NCI-H82 treated with DMSO at 0.1 percent for 48 hours (cell line): Measurements from ENCODE around the gene CCR9.

Experiments
- DNase-seq: peaks from one replicate; lab custom pipeline; 2025; ENCODE audit not compliant: unreplicated experiment; lab: John Stamatoyannopoulos, UW

The CCR9 gene

DNA sequence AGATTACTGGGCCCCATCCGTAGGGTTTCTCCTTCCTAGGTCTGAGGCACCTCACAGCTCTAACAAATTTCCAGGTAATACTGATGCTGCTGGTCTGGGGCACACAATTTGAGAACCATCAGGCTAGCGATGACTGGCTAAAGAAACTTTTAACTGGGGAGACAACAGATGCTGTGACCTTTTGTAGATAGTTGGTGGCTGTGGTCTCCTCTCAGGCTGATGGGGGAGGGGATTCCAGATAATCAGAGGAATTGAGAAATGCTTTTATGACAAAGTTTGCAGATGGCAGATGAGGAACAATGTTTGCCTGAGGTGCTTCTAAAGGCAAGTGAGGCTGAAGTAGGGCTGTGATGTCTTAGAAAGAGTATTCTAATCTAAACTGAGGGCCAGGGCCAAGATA lies 13.8 kb upstream of the CCR9 start:
- no peak for DNase-seq

DNA sequence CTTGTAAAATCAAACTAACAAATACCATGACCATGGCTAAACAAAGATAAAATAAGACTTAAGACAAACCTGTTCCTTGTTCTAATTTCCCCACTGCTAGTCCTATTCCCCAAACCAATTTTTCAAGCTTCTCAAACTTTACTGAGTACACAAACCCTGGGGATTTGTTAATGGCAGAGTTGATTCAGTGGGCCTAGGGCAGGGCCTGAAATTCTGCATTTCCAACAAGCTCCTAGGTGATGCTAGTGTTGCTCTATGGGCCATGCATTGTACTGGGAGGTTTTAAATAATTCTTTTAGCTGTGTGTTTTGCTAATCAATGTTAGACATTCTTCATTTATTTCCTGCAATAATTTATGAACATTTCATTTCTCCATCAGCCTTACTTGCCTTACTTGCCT lies 13.3 kb upstream of the CCR9 start:
- no peak for DNase-seq

DNA sequence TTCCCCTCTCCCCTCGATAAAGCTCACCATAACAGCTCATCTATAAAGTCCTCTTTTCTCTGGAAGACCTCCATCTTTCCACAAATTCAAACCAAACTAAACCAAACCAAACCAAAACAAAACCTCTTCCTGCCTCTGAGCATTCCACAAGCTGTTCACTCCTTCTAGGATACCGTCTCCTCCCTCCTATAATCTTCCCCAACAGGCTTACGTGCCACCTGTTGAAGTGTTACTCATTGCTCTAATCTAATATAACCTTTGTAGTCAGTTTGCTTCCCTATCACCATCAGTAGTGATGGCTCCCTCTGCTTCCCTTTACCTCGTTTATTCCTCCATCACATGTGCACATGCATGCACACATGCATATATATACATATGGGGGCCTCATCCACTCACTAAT lies 12.7 kb upstream of the CCR9 start:
- no peak for DNase-seq

DNA sequence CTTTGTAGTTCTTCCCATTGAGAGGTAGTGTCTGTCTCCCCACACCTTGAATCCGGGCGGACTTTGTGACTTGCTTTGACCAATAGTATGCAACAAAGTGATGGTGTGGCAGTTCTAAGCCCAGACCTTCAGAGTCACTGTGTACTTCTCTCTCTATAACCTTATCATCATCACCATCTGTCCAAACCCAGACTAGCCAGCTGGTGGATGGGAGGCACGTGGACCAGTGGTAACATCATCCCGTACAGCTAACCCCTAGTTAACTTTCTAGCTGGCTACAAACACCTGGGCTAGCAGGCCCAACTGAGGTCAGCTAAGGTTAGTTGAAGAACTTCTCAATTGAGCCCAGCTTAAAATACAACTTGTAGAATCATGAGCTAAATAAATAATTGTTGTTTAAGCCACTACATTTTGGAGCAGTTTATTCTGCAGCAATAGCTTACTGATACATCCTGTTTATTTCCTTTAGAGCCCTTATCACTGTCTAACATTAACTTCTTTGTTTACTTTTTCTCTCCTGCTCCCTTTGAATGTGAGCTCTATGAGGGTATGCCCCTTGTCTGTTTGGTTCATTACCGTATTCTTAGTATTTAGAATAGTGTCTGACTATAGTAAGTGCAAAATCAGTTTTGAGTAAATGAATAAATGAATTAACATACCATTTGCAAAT lies 11.5 kb upstream of the CCR9 start:
- no peak for DNase-seq

DNA sequence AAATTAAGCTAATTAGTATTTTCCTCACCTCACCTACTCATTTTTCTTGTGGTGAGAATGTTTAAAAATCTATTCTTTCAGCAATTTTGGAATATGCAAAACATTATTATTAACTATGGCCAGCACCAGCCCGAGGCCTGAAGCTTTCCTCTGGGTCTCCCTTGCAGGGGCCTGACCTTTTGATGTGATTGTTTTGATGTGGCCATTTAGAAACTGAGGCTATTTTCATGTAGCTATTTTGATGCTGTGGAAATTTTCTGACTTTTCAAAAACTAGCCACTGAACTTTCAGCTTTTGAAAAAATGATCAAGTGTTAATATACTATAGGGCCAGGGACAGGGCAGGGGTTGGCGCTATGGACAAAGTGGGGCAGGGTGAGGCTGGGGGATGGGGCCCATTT lies 8.2 kb upstream of the CCR9 start:
- DNase-seq: no peak

DNA sequence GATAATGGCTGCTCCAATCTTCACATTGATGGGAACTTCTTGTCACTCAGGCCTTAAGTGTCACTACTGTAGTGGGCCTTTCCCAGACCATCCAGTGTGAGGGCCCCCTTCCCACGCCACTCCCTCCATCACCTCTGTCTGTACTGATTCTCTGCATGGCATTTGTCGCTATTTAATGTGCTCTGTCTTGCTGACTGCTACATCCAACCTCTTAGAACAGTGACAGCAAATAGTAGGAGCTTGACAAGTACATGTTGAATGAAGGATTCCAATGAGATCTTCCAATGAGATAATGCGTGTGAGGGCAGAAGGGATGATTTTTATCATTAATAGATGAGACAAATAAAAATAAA lies 5.6 kb upstream of the CCR9 start:
- no peak for DNase-seq

DNA sequence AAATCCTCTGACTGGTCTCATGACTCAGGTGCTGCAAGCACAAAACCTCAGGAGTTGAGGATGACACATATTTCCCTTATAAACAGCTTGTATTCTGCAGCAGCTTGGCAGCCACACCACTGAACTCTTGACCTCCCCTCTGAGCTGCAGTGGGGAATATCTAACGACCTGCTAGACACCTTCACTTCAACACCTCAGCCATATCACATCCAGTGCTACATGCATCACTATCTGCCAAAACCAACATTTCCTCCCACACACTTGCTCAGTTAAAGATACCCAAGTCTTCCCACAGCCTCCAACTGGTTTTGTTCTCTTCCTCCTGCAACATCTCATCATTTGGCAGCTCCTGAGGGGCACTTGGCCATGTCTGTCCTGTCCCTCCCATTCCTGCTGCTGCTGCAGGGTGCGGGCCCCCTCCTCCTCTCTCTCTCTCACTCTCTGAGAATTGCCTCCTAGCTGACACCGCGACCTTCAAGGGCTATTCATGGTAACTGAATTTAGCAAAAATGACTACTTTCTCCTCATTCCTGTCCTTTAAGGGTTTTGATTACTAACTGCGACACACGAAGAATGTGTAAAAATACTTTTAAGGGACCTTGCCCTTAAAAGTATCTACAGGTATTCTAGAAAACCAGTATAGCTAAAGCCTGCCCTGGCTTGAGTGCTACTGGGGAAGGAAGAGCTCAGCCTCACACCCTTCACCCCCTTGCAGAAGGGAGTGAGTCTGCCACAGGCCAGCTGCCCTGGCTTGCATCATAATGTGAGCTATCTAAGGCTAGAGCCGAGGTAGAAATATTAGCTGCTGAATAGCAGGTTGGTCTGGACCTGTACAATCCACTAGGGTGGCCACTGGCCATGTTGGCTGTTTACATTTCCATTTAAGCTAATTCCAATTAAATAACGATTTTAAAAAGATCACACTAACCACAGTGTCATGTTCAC lies 5.0 kb upstream of the CCR9 start:
- DNase-seq: no peak

DNA sequence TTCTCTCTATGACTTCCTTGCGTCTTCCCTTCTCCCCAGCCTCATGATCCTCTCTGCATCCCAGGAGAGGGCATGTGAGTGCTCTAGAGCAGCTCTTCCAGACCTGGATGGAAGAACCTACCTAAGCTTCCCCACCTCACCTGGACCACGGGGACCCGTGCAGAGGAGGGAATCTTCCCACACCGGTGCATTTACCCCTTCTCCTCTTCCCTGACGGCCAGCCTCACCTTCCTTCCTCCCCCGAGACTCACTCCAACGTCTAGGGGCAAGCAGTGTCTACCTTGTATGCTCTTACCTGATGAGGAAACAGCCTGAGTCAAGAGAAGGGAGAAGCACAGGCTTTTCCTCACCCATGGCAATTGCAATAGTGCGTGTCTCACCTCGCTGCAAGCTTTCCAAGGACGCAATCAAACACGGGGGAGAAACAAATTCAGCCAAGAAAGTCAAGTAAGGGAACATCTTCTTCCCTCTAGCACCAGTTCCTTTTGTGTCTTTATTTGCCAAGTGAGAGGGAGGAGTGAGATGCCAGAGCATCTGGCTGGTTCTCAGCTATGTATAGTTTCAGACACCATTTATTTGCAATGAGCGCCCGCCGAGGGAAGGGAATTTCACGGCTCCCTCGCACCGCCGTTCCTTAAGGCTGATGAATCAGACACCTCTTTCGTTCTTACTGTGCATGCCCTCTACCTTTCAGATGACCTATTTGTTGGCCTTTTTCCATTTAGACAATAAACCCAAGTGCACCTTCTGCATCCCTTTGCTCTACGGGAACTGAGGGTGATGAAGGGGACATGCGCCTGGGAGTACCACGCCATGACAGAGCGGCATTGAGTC lies 1.8 kb upstream of the CCR9 start:
- DNase-seq: no peak

DNA sequence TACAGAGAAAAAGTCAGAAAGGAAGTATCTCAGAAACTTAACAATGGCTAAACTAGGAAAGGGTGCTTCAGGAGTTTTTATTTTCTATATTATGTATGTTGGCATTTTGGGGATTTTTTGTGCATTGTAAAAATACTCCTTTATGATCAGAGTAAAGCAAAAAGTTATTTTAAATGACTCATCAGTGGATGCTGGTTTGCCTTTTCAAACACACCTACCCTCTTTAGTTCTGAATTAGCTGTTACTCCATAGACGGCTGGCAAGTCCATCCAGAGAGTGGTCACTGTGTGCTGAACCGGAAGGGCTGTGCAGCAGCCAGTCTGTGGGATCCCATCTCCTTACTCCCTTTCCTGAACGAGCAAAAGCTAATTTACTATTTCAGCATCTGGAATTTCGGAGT lies 942 bp downstream of the CCR9 start:
- no peak for DNase-seq

DNA sequence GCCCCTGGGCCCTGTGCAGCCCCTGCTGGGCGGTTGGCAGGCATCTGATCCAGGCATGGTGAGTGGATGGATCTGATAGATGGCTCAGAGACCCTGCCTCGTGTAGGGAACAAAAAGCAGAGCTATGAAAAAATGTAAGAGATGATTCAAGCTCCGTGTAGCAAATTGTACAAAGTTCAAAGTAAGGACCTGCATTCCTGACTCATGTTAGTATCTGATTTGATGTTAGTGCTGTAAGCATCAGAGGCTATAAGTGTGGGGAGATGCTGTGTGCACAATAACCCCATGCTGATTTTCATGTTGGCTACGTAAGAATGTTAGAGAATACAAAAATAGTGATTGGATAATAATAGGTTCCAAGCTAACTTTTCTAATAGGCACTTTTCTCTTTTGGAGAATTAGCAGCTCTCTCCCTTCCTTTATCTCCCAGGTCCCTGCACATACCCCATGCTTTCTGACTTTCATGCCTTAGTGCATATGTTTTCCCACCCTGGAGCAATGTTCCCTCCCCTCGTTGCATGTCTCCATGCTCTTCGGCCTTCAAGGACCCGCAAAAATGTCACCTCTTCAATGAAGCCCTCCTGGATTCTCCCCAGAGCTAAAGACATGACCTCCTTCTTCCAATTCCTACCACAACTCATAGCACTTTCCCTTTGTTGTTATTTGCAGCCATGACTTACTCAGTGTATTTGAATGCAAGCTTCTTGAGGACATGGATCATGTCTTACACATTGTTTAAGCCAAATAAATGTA lies 1.6 kb downstream of the CCR9 start:
- DNase-seq: no peak

DNA sequence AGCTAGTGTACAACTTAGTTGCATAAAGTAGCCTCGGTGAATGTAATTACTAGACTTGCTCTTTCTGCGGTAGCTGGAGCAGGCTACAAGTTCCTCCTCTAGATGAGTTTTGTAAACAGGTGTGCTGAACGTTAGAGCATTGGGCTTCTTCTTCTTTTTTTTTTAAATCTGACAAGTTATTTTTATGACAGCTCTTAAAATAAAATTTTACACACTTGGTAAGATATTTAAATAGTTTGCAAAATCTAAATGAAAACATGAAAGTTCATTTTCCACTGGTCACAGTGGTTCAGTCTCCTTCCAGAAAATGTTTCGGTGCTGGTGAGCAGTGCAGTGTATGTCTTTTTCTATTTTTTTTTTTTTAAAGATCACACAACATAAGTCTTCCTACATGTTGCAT lies 3.0 kb downstream of the CCR9 start:
- DNase-seq: no peak

DNA sequence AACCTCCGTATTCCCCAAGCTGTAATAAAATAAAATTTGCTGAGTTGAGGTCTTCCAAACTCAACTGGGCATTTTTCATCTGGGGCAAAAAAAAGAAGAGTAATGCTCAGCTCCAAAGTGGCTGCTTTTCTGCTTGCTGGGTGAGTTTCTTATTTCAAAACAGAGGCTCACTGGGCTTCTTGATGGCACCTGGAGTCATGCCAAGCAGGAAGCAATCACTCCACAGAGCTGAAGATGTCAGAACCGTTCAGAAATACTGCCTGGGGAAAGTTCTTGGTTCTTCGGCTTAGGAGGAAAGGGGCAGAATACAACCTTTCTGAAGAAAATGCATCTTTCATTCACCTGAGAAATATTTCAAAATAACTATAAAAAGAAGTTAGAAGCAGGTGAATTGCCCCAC lies 4.1 kb downstream of the CCR9 start:
- DNase-seq: no peak

DNA sequence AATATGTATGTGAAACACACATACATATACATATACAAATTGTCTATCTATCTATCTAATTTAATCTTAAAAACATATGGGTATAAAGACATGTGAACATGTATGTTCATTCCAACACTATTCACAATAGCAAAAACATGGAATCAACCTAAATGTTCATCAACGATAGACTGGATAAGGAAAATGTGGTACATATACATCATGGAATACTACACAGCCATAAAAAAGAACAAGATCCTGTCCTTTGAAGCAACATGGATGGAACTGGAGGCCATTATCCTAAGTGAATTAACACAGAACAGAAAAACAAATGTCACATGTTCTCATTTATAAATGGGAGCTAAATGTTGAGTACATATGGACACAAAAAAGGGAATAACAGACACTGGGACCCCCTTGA lies 5.8 kb downstream of the CCR9 start:
- no peak for DNase-seq

DNA sequence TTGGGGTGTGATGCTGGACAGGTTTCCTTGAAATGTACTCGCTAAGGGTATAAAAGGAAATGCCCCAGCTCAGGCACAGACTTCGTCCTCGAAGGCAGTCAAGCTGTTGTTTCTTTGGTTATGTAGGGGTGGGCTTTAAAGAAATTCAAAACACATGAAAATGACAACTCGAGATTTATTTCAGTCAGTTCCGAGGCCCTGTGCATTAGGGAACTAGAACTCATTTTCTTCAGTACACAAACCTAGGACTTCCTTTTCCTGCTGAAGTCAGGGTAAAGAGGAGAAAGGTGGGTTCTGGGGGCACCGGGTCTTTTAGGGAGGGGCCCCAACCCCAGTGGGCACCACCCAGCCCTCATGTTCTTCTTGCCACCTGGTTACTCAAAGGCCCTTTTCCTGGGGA lies 7.7 kb downstream of the CCR9 start:
- no peak for DNase-seq

DNA sequence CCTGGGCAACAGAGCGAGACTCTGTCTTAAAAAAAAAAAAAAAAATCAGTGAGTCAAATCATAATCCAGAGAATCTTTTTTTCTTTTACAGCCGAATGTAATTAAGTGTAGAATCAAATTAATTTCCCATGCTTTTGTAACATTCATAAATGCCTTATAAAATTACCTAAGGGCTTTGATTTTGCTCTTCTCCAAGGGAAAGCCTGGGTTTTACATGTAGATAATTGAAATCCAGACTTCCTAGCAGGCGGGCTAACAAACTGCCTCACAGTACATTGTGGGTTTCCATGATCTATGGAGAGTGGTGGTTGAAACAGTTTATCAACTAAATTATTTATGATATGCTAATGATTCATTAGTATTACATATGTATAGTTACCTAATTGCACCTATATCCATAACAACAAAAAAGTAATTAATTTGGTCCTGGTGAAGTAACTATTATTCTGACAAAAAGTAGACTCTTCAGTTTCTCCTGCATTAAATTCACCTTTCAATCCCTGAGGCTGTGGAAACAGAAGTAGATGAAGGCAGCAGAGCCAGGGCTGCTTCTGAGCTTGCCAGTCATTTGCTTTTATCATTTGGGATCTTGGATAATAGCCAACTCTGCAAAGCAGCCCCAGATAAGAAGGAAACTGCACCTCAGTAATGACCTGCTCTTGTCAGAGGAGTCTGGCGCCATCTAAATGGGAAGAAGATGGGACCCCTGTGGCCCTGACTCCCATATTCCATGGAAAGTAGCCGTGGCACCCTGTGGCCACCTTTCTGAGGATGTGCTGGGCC lies 9.5 kb downstream of the CCR9 start:
- DNase-seq: no peak

DNA sequence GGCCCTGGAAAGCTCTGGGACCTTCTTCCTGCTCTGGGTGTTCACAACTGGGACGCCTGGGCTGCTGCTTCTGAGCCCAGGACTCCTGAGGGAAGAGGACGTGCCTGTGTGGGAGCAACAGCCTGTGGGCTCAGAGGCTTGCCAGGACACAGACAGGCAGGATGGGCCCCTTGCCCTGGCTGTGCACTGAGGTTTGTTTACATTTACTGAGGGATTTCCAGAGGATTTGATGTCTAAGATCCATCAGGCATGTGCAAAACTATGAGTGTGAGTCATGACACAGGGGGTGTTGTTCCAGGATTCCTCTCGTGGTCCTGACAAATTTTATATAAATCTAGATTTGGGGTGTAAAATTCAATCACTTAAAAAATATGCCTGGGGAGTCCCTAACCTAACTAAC lies 10.6 kb downstream of the CCR9 start:
- DNase-seq: no peak

DNA sequence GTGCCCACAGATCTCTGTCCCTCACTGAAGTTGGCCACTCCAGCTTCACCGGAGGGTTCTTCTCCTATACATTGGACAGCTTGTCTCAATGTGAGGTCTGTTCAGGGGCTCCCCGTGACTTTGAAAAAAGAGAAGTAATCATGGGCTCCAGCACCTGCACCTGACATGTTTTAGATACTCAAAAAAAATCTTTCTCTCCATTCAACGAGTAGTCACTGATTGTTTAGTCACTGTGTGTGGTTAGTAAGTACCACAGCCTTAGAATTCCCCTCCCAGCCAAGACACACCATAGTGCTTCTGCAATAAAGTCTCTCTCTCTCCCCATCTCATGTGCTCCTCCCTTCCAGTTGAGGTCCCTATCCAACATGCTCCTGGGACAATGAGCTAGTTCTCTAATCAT lies 18.6 kb downstream of the CCR9 start:
- DNase-seq: no peak

DNA sequence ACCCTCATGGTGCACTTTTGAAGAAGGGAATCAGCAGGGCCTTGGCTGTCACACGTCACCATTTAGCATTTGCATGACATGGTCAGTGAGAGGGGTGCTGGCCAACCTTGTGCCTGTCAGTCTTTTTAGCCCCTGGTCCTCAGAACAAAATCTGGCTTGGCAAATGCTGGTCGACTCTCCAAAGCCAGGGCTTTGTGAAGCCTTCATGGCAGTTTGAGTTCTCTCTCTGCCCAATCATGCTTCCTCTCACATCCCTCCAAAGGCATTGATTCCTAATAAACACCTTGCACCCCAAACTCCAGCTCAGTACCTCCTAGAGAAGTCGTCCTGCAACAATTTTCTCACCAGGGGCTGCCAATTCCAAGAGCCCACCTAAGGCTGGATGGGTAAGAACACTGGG lies 19.4 kb downstream of the CCR9 start:
- DNase-seq: no peak

DNA sequence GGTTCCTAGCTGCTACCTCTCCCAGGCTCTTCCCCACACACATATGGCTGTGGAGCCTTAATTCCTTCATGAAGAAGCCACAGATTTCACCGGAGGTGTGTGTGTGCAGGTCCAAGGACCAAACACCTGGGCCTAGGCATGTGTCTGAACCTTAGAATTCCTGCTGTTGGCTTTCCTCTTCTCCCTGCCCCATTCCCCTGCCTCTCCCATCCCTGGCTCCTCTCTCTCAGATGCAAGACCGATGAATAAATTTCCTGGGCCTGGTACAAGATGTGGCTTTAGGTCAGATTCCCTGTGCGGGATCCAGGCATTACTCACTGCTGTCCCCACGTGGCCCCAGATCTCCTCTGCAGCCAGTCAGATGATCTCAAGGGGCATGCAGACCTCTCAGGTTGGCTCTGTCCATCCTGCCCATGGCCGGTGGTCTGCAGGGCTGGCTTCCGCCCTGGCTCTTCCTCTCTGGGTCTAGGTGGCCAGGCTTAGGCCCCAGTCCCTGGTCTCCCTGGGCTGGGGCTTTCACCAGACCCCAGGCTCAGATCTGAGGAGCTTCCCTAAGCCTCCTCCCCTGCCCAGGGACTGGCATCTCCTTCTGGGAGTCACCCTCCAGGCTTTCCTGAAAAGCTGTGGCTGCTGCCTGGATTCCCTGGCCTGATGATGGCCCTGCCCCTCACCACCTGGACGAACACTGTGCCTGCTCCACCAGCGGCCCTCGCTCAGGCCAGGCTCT lies 20.5 kb downstream of the CCR9 start:
- no peak for DNase-seq
